Measurements from ENCODE around the gene TEC.

DNA sequence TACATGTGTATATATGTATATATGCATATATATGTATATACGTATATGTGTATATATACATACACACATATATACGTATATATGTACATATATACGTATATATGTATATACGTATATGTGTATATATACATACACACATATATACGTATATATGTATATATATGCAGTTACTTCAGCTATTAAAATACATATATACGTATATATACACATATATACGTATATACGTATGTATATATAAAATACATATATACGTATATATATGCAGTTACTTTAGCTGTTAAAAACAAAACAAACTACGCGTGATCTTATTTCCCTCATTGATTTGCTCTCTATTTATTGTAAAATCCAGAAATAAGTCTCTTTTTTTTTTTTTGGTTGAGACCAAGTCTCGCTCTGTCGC lies 149.5 kb downstream of the TEC start:
- TF ChIP-seq, protein P1, sequence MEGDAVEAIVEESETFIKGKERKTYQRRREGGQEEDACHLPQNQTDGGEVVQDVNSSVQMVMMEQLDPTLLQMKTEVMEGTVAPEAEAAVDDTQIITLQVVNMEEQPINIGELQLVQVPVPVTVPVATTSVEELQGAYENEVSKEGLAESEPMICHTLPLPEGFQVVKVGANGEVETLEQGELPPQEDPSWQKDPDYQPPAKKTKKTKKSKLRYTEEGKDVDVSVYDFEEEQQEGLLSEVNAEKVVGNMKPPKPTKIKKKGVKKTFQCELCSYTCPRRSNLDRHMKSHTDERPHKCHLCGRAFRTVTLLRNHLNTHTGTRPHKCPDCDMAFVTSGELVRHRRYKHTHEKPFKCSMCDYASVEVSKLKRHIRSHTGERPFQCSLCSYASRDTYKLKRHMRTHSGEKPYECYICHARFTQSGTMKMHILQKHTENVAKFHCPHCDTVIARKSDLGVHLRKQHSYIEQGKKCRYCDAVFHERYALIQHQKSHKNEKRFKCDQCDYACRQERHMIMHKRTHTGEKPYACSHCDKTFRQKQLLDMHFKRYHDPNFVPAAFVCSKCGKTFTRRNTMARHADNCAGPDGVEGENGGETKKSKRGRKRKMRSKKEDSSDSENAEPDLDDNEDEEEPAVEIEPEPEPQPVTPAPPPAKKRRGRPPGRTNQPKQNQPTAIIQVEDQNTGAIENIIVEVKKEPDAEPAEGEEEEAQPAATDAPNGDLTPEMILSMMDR (IDR thresholded peaks at IDR 0.05): no peak
- TF ChIP-seq POLR2A (IDR thresholded peaks at IDR 0.05): no peak
